Activated CD4-positive, alpha-beta T cell treated with anti-CD3 and anti-CD28 coated beads, Interleukin-10, Interleukin-2, amounts not matched to agents 100 ng/mL and 50 ng/mL, durations not matched to agents 16 hours and 8 hours (primary cell): Measurements from ENCODE around the gene SEC14L1.

ENCODE experiments used
- DNase-seq: peaks from one replicate; pipeline ENCODE4 v3.0.0-alpha.2; 2020

SEC14L1 gene

GRCh38 chr17:77164483-77165091 lies 23.8 kb downstream of the SEC14L1 start:
- DNase-seq: no peak

DNA sequence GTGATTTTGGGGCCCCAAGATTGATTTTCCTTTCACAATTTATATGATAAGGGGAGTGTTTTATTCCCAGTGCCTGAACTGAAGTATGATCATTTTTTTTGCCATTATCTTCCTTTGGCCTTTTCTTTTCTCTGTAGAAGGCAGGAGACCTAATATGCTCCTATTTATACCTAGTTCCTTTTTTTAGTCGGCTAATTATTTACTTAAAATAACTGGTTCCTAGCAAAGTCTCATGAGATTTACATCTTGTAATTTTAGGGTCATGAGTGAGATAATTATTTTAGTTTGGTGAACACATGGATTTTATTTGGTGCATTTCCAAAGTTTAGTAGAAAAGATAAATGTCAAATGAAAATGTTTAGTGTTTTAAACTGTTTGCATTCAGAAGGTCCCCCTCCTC lies 24.8 kb downstream of the SEC14L1 start:
- no peak for DNase-seq

DNA sequence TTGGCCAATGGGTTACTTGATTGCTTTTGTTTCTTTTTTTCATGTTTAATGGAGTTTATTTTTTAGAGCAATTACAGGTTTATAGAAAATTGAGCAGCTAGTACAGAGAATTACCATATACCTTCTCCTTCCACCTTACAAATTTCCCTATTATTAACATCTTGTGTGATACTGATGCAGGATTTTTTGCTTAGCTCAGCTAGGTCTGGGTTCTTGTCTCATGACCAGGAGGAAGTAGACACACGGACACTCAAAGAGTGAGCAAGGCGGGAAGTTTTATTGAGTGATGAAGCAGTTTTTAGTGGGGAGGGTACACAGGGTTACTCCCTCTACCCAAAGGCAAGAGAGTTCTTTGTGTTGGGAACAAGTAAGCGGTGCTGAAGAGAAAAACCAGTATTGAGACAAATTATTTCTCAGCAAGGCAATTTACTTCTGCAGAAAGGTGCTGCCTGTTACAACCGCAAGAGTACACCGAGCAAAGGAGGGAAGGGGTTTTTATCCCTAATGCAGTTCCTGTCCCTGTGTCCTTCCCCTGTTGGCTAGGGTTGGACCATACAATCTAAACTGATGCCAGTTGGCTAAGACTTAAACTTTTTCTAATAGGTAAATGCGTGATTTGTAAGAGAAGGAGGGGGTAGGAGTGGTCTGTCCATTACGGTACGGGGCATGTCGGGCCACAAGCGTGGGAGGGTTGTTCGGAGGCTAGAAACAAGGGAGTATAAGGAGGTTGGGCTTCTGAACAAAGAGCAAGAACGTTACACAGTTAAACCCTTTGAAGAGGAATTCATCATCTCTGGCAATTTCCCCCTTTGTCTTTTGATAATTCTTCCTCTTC lies 26.9 kb downstream of the SEC14L1 start:
- DNase-seq: no peak

GRCh38 chr17:77173104-77173503 lies 32.3 kb downstream of the SEC14L1 start:
- DNase-seq: no peak

DNA sequence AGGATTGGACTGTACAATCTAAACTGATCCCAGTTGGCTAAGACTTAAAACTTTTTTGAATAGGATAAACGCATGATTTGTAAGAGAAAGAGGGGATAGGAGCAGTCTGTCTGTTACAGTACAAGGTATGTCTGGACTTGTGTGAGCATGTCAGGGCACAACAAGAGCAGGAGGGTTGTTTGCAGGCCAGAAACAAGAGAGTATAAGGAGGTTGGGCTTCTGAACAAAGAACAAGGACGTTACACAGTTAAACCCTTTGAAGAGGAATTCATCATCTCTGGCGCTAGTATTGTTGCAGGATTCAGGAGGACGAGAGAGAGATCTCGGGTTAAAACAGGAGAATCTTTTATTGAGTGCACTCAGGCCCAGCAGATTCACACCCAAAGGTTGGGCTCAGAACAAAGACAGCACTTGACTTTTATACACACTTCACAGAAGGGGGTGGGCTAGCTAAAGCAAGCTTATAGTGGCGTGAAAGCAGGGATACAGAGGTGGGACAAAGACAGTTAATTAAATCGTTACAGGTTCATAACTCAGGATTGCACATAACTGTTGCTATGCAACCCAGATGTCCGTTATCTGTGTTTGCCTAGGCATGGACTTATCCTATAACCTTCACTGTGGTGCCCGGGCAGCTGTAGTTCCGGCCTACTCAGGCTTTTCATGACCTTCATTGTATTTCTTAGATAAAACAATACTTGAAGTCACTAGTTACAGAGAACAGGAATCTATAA lies 34.3 kb downstream of the SEC14L1 start:
- no peak for DNase-seq

GRCh38 chr17:77177002-77177741 lies 36.4 kb downstream of the SEC14L1 start:
- DNase-seq: no peak

- DNase-seq: no peak
These were observed 37.3 kb downstream of the SEC14L1 start for GRCh38 chr17:77178050-77178449.

DNA sequence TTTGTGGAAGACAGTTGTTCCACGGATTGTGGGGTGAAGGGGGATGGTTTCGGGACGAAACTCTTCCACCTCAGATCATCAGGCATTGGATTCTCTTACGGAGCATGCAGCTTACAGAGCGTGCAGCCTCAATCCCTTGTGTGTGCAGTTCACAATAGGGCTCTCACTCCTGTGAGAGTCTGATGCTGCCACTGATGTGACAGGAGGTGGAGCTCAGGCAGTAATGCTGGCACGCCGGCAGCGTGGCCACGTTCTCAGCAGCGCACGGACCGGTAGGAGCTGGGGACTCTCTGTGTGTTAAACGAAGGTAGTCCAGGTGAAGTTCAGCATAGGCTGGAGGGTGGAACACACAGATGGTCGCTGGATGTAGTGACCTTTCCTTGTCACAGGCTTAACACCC lies 37.8 kb downstream of the SEC14L1 start:
- DNase-seq: no peak

DNA sequence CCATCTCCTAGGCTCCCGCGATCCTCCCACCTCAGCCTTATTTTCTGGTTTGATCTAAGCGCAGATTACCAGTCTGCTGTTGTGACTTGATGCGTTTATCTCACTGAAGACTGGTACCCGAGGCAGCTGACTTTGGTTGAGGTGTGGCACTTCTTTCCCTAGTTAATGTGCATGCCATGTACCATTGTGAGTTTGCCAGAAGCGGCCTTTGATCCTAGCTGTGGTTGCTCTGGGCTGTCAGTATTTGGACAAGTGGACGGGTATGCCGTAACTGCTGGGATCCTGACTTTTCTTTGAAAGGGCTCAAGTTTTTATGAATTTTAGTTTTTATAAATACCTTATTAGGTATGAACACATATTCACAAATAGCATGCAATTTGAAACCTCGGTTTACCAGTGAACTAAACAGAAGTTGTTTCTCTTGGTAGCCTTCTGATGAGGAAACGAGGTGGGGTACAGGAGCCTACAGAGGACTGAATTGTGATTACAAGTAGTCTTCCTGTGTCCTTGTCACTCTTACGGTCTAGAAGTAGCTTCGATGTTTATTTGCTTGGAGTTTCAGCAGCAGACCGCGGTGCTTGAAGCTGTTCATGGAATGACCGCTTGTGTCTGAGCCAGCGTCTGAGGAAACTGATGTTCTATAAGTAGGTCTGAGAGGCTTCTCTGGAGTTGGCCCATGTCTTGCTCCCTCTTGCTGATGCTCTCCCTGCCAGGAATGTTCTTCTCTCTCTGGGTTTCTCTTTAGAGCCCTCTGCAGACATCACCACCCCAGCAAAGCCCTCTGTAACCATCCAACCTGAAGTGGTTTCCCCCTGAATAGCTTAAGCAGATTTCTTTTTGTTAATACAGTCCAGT lies 40.0 kb downstream of the SEC14L1 start:
- DNase-seq: no peak

DNA sequence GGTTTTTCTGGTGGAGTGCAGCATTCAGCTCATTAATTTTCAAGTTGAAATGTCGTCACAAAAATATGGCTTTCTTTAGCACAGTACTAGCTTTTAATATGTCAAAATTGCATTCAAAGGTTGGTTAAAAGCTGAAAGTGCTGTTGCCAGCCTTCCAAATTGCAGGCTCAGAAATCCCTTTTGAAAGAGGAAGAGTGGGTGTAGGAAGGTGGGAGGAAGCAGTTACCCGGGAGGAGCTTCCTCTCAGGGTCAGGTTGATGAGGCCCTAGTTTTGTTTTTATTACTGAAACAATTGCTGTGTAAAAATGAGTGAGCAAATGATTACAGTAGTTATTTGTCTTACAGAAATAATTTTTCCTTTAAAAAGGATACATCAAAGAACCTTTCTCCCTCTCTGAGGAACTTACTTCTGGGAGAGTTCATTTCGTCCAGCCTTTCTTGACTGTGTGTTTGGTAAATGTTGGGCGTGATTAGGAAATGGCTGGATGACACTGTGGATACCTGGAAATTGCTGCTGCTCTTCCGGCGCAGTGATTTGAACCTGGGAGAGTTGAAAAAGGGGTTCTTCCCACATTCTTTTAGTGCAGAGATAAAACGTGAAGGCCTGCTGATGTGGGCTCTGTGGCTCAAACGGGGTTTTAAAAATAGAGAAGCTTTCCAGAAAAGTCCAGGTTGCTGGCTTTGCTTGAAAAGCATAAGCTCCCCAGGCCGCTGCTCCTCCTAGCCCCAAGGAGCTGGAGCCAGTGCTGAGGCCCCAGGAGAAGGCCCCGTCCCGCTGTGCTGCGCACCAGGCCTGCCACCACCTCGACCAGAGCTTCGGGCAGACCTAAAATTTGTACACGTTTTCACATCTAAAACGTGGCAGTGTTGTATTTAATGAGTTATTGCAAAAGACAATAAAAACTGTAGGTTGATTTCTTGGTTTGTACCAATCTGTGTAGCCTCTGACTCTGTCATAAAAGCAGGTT lies 41.7 kb downstream of the SEC14L1 start:
- DNase-seq: peak; percentile 43

- DNase-seq: no peak
These were observed 43.7 kb downstream of the SEC14L1 start for GRCh38 chr17:77184474-77184873.

- DNase-seq: no peak
These were observed 44.4 kb downstream of the SEC14L1 start for GRCh38 chr17:77185137-77185536.

DNA sequence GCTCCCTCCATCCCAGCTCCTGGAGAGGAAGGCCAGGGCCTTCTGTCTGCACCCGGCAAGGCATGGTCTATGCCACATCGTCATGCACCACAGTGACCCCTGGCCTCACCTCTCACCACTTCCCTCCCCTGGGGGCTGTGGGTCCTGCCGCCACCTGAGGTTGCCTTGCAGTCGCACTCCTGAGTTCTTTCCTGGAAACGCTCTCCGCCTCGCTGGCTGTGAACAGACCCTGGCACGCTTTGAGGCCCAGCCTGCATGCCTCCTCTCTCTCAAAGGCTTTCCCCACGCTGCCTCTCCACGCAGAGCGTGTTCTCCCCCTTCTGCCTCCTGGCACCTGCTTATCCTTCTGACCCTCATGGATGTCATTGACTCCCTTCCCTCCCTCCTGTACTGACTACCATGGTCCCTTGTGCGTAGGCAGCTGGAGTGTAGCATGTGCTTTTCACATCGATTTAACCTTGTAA lies 45.4 kb downstream of the SEC14L1 start:
- DNase-seq: peak; percentile 38

- DNase-seq: peak; percentile 13
These were observed 47.6 kb downstream of the SEC14L1 start for GRCh38 chr17:77188084-77189066.

DNA sequence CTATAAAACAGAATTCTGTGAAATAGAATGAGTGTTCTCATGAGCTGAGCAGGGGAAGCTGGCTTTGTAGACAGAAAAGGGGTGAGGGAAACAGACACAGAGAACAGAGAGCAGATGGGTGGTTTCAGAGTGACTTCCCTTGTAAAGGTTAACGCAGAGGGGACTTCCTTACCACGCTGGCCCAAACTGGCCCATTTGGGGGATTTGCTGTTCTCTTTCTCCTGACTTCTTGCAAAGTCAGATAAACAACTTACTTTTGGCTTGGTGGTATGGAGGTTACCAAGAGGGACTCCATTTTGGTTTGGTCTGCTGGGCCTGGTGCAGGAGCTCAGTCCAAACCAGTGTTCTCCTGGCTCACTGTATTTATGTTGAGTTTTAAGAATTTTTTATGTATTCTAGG lies 48.4 kb downstream of the SEC14L1 start:
- DNase-seq: peak; percentile 30

GRCh38 chr17:77190576-77190975 lies 49.8 kb downstream of the SEC14L1 start:
- DNase-seq: no peak

DNA sequence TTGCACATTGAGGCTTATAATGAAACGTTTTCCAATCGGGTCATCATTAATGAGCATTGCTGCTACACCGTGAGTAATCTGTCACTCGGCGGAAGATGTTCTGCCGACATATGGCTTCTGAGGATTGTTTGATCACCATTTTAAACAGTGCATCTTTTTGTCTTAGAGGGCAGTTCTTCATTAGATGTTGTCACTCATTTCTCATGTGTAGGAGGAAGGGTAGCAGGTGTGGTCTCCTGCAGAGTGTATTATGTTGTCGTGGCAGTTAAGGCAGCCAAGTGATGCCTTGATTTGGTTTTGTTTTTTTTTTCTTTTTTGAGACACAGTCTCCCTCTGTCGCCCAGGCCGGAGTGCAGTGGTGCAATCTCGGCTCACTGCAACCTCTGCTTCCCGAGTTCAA lies 50.5 kb downstream of the SEC14L1 start:
- DNase-seq: no peak

DNA sequence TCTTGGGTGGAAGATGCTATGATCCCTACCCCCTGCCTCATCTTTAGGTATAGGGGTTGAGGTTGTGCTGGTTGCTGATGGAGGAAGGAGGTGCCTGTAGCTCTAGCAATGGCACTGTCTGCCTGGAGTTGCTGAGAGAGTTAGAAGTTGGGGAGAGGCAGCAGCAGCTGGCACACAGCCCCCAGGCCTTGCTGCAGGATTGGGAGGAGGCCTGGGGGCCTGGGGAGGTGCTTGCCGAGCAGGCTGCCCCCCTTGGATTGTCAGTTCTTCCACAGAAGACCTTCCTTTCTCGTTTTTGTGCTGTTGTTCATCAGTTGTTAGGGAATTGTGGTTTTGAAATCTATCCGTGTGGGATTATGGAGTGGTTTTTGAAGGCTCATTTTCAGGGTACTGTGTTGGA lies 52.9 kb downstream of the SEC14L1 start:
- DNase-seq: no peak

DNA sequence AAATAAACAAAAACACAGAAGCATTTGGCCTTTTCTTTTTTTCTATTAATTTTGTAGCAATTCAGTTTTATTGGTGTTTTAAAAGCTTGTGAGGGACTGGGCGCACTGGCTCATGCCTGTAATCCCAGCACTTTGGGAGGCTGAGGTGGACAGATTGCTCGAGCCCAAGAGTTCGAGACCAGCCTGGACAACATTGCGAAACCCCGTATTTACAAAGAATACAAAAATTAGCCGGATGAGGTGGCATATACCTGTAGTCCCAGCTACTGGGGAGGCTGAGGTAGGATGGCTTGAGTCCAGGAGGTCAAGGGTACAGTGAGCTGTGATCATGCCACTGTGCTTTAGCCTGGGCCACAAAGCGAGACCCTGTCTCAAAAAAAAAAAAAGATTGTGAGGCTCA lies 53.4 kb downstream of the SEC14L1 start:
- no peak for DNase-seq

DNA sequence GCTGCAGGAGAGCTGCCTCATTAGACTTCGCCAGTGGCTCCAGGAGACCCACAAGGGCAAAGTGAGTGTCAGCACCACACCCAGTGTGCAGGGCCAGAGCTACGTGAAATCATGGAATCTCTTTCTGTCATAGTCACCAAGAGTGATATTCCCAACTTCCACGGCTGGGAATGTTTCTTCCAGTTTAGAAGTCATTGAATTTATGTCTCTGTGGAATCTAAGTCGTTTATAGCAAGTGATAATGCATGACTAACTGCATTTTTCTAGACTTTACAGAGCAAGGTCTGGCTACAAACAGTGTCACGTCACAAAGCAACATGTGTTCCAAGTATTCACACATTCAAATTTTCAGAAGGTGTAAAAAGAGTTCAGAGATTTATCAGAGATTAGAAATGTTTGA lies 55.5 kb downstream of the SEC14L1 start:
- no peak for DNase-seq
